ENCODE data around the gene SMURF2. TPM values are rescaled to one million over a fixed set of nuclear protein-coding genes. Genes with fewer than 3 reads are reported as not detected.
A peak's percentile ranks its signal among the peaks of the same experiment; 100 is the strongest.
"Not testable (repeated sequence)": the region's sequence is repeated elsewhere in the genome, so short reads cannot be mapped to it uniquely, and the experiment has no call there.

SMURF2 gene
- total and polyA plus RNA-seq, 11 donors = 3.6 to 17.5 (median 12.2) TPM

DNA sequence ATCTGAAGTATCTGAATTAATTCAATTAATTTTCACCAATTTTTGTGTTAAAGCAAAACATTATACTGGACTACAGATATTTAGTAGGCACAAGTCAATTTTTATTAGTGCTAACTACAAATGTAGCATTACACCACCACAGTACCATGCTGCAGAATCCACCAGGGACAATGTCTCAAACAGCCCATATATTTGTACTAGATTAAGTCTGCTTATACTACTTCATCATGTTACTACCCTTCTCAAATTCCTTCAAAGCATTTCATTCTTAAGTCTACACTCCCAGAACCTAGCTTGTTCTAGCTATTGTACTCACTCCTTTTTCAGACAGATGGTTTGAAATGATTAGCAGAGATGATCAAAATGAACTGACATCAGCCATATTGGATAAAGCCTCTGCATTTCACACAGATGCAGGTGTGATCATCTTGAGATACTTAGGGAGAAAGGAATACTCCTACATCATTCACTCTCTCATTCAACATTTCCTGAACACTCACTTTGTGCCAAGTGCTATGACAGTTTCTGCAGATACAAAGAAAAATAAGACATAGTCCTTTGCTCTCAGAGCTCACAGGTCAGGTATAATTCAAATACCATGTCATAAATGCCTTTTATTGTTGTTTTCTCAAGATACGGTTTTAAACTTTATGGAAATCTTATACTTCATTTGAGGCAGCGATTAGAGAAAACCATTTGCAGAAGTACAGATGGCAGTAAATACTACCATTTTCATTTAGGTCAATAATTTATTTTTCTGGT lies 47.7 kb downstream of the SMURF2 start:
- TF ChIP-seq POLR2A (IDR thresholded peaks at IDR 0.05) = no peak
- TF ChIP-seq, protein P1, sequence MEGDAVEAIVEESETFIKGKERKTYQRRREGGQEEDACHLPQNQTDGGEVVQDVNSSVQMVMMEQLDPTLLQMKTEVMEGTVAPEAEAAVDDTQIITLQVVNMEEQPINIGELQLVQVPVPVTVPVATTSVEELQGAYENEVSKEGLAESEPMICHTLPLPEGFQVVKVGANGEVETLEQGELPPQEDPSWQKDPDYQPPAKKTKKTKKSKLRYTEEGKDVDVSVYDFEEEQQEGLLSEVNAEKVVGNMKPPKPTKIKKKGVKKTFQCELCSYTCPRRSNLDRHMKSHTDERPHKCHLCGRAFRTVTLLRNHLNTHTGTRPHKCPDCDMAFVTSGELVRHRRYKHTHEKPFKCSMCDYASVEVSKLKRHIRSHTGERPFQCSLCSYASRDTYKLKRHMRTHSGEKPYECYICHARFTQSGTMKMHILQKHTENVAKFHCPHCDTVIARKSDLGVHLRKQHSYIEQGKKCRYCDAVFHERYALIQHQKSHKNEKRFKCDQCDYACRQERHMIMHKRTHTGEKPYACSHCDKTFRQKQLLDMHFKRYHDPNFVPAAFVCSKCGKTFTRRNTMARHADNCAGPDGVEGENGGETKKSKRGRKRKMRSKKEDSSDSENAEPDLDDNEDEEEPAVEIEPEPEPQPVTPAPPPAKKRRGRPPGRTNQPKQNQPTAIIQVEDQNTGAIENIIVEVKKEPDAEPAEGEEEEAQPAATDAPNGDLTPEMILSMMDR (IDR thresholded peaks at IDR 0.05) = no peak
- no peak for DNase-seq
- Histone ChIP-seq H3K9me3 (peaks cover 0 to 3% (median 0%) of the 10 kb centered on the region in 12 donors), H3K4me1 (peaks cover 0 to 39% (median 29%) of the 10 kb centered on the region in 12 donors), H3K4me3 (no peak overlapping the region), H3K36me3 (no peaks in the 10 kb centered on the region), H3K27me3 (no peaks in the 10 kb centered on the region), H3K27ac (no peak overlapping the region)
- intact Hi-C loops (cut with DNase I) = no loop called here
- 61 to 74% (median 71%) methylated on average over 2 of the region's 2 CpGs for WGBS, 4 donors
- ATAC-seq = no peak

DNA sequence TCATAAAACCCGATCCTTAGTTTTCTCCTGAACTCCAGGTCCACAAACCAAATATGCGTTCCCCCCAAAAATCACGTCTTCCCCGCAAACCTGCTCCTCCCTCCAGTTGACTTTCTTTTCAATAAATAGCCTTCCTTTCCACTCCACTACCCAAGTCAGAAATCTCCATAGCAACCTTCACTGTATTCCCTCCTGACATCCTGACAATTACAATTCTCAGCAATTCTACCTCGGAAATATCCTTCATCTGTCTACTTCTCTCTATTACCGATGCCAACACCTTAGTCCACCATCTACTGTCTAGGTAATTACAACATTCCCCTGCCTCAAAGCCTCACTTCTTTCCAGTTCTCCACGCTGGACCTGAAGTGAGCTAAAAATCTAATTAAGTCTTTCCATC lies 50.7 kb downstream of the SMURF2 start:
- 81 to 89% (median 85%) methylated on average over 7 of the region's 7 CpGs for WGBS, 4 donors
- Histone ChIP-seq H3K4me3 (no peak overlapping the region), H3K4me1 (peaks cover 0 to 40% (median 29%) of the 10 kb centered on the region in 12 donors), H3K27ac (no peak overlapping the region), H3K27me3 (no peaks in the 10 kb centered on the region), H3K9me3 (peaks cover 0 to 10% (median 0%) of the 10 kb centered on the region in 12 donors), H3K36me3 (no peaks in the 10 kb centered on the region)
- intact Hi-C loops (cut with DNase I) = no loop called here
- no peak for TF ChIP-seq POLR2A (IDR thresholded peaks at IDR 0.05)
- TF ChIP-seq, protein P1 (IDR thresholded peaks at IDR 0.05) = no peak
- DNase-seq (no peak), ATAC-seq (no peak)

DNA sequence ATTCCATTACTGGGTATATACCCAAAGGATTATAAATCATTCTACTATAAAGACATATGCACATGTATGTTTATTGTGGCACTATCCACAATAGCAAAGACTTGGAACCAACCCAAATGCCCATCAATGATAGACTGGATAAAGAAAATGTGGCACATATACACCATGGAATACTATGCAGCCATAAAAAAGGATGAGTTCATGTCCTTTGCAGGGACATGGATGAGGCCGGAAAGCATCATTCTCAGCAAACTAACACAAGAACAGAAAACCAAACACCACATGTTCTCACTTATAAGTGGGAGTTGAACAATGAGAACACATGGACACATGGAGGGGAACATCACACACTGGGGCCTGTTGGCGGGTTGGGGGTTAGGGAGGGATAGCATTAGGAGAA lies 51.9 kb downstream of the SMURF2 start:
- WGBS, 4 donors = 83 to 98% (median 95%) methylated on average over 2 of the region's 2 CpGs

DNA sequence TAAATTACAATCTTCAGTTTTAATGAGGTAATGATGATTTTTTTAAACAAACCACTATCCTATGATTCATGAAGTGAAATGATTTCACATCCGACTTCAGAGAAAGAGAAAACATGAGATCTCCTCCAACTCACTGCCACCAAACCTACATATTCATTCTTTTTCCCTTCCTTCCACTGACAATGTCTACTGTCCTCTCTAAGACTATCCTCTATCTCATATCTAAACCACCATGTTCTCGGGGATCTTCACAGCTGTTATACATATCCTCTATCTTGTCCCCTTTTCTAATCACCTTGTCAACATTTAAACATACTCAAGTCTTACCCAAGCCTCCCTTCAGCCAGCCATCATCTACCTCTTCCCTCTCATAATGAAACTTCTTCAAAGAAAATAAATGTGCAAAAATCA lies 53.5 kb downstream of the SMURF2 start:
- H3K27ac ChIP-seq = peak overlapping the region in 1 of 12 donors; percentile 11
- no peaks in the 10 kb centered on the region for H3K27me3 ChIP-seq
- intact Hi-C loops (cut with DNase I) = no loop called here
- 78 to 87% (median 83%) methylated on average over 2 of the region's 2 CpGs for WGBS, 4 donors
- no peak overlapping the region for H3K4me3 ChIP-seq
- H3K36me3 ChIP-seq = no peaks in the 10 kb centered on the region
- ATAC-seq (no peak), DNase-seq (no peak)
- peaks cover 0 to 37% (median 18%) of the 10 kb centered on the region in 12 donors for H3K4me1 ChIP-seq
- H3K9me3 ChIP-seq = peaks cover 0 to 10% (median 0%) of the 10 kb centered on the region in 12 donors
- no peak for TF ChIP-seq POLR2A (IDR thresholded peaks at IDR 0.05)
- TF ChIP-seq, protein P1 (IDR thresholded peaks at IDR 0.05) = no peak

More for the DNA sequence above, 51.9 kb downstream of the SMURF2 start:
- H3K4me3 ChIP-seq; DNase-seq; H3K27ac ChIP-seq; intact Hi-C loops (cut with DNase I); H3K36me3 ChIP-seq; H3K27me3 ChIP-seq; ATAC-seq: not testable (repeated sequence)
- Histone ChIP-seq H3K4me1 (peaks cover 0 to 40% (median 26%) of the 10 kb centered on the region in 12 donors), H3K9me3 (peaks cover 0 to 10% (median 0%) of the 10 kb centered on the region in 12 donors)

Data from heart left ventricle (tissue), 16 donors.